Esophagus muscularis mucosa (tissue), 4 donors: ENCODE results near the gene PRKCH. TPM values are rescaled to one million over a fixed set of nuclear protein-coding genes. Genes with fewer than 3 reads are reported as not detected.

Experiments used
- DNase-seq: peaks from one replicate; pipeline ENCODE4 v3.0.0-alpha.2; 2017; ENCODE audit errors: extremely low spot score
- H3K27ac ChIP-seq, 4 donors: fragments of 200-600 bp; sonication (generic); replicated peaks in 1 of 4; 1 replicate in 3 of 4; 2 replicates in 1 of 4; pipeline ENCODE4 v1.5.1; 2016 to 2019; ENCODE audit warnings: mild to moderate bottlenecking in 1 of 4
- H3K27me3 ChIP-seq, 4 donors: fragments of 200-600 bp; sonication (generic); one replicate each; pipeline versions ENCODE4 v1.5.1 to v1.6.0; 2016 to 2019
- H3K36me3 ChIP-seq, 4 donors: fragments of 200-600 bp; sonication (generic); one replicate each; pipeline ENCODE4 v1.5.1; 2016 to 2019
- H3K4me1 ChIP-seq, 4 donors: fragments of 200-600 bp; sonication (generic); one replicate each; pipeline ENCODE4 v1.5.1; 2016 to 2019
- H3K4me3 ChIP-seq, 4 donors: fragments of 200-600 bp; sonication (generic); 1 replicate in 2 of 4; 2 replicates in 2 of 4; pipeline ENCODE4 v1.5.1; 2016 to 2019; ENCODE audit warnings: mild to moderate bottlenecking in 4 of 4, moderate library complexity in 1 of 4
- H3K9me3 ChIP-seq, 4 donors: fragments of 200-600 bp; sonication (generic); 1 replicate in 3 of 4; 2 replicates in 1 of 4; pipeline ENCODE4 v1.5.1; 2016 to 2019
- CTCF ChIP-seq, 3 experiments: fragments of 200-600 bp in 2 of 3; fragments of 450-650 bp in 1 of 3; sonication (generic) in 2 of 3; IDR thresholded peaks; one replicate each; pipeline ENCODE4 v1.5.1; 2017 to 2019; ENCODE audit warnings: antibody characterized with exemption in 3 of 3, mild to moderate bottlenecking in 2 of 3, moderate library complexity in 1 of 3
- EP300 ChIP-seq: sonication (generic); formaldehyde crosslinking; IDR thresholded peaks from one replicate; pipeline ENCODE4 v1.6.1; 2017; ENCODE audit warnings: antibody characterized with exemption
- POLR2A ChIP-seq: fragments of 450-650 bp; IDR thresholded peaks from one replicate; pipeline ENCODE4 v1.6.1; 2017; ENCODE audit warnings: antibody characterized with exemption, moderate library complexity, mild to moderate bottlenecking, low read depth
- POLR2AphosphoS5 ChIP-seq, 2 donors: sonication (generic); formaldehyde crosslinking; IDR thresholded peaks; one replicate each; pipeline ENCODE4 v1.6.1; 2017; ENCODE audit warnings: antibody characterized with exemption in 2 of 2
- WGBS: methylation state at CpG from one replicate; pipeline ENCODE4 v1.1.5; 2018; 5-methylcytosine and 5-hydroxymethylcytosine counted together
- intact Hi-C: fragments of 100-400 bp; cut with DNase I; formaldehyde crosslinking; loops from one replicate; pipeline ENCODE4 v1.15.1; 2023
- total RNA-seq, 4 donors: library from RNA; depleted of rRNA; stranded (reverse); fragments of >200 nt; gene quantifications; one replicate each; pipeline versions ENCODE4 v1.1.0 to v1.2.1, GENCODE V29; 2016

PRKCH gene
- total RNA-seq, 4 donors from 2014 or later = 13.3 to 67.6 (median 32.2) TPM

DNA sequence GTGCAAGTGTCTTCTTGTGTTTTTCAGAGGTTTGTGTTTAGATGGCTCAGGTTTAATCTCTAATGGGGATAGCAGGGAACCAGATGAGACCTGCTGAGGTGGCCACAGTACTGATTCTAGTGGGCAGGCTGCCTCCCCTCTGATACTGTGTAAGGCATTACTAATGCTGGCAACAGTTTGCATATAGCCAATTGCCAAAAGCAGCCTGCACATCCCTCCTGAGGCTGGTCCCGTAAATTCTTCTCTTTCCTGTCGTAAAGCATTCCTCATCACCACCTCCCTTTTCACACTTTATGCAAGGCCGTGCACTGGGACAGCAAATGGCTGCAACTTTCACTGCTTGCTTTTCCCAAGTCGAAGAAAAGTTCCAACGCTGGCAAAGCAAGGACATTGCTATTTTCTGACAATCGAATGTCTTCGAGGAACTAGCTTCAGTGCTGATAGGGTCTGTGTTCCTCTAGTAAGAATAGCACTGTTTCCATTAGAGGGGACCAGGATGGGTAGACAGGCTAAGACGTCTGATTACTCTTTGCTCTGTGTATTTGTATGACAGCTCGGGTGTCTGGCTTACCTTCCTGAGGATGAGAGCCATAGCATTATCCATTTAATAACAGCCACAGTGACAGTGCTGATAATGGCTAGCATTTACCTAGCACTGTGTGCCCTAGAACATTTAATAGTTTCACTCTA lies 195.7 kb downstream of the PRKCH start:
- Histone ChIP-seq H3K27me3 (no peaks in the 10 kb centered on the region), H3K9me3 (no peaks in the 10 kb centered on the region), H3K36me3 (no peaks in the 10 kb centered on the region), H3K27ac (peak overlapping the region in 2 of 4 donors; percentile 10 to 16), H3K4me1 (peaks cover 37 to 41% (median 38%) of the 10 kb centered on the region in 4 donors), H3K4me3 (no peak overlapping the region)
- TF ChIP-seq POLR2AphosphoS5 (IDR thresholded peaks at IDR 0.05) (no peak), POLR2A (no peak), CTCF (IDR thresholded peaks at IDR 0.05) (no peak), EP300 (no peak)
- intact Hi-C loops = no loop called here
- 82% methylated on average over 9 of the region's 9 CpGs for WGBS
- no peak for DNase-seq

DNA sequence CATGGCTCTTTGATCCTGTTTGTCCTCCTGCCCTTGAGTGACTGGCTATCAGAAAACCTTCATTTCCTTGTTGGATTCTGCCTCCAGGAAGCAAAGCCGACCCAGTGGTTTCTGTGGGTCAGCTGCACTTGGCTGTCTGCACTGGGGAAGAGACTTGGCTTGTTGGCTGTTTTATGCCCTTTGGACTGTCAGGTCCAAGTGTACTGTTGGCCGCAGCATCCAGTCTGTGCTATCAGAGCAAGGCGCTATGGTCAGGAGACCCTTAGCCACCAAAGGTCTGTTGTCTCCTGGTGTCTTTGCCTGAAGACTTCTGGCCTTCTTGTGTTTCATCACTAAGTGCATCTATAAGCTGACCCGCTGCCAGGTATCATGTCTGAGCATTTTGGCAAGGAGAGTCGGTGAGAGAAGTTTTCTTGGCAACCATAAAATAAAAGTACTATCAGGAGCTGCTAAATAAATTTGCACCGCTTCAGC lies 196.6 kb downstream of the PRKCH start:
- Histone ChIP-seq H3K9me3 (no peaks in the 10 kb centered on the region), H3K4me1 (peaks cover 31 to 37% (median 35%) of the 10 kb centered on the region in 4 donors), H3K4me3 (no peak overlapping the region), H3K27ac (peak overlapping the region in 1 of 4 donors; percentile 24), H3K36me3 (no peaks in the 10 kb centered on the region), H3K27me3 (no peaks in the 10 kb centered on the region)
- DNase-seq = no peak
- 45% methylated on average over 6 of the region's 6 CpGs for WGBS
- intact Hi-C loops = no loop called here
- no peak for TF ChIP-seq EP300
- no peak for TF ChIP-seq POLR2A
- TF ChIP-seq POLR2AphosphoS5 (IDR thresholded peaks at IDR 0.05) = no peak
- TF ChIP-seq CTCF (IDR thresholded peaks at IDR 0.05) = no peak

DNA sequence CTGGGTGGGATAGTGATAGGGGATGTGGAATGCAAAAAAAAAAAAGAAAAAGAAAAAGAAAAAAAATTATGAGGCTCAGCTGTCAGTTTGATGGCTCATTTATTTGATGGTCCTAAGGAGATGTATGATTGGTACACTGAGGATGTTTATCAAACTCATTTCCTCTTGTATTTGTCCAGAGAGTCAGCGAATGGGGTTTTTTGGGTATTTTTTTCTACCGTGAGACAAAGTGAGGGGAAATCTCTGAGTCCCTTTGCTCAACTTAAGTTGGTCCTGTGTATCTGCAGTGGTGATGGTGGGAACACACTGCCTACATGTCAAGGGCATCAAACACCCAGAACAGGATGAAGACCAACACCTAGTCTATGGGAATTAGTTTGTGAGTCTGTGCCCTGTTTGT lies 197.0 kb downstream of the PRKCH start:
- H3K36me3 ChIP-seq = no peaks in the 10 kb centered on the region
- peaks cover 31 to 41% (median 35%) of the 10 kb centered on the region in 4 donors for H3K4me1 ChIP-seq
- H3K9me3 ChIP-seq = no peaks in the 10 kb centered on the region
- no peak overlapping the region for H3K27ac ChIP-seq
- DNase-seq = no peak
- H3K27me3 ChIP-seq = no peaks in the 10 kb centered on the region
- intact Hi-C loops = no loop called here
- no peak overlapping the region for H3K4me3 ChIP-seq
- no peak for TF ChIP-seq POLR2AphosphoS5 (IDR thresholded peaks at IDR 0.05)
- no peak for TF ChIP-seq CTCF (IDR thresholded peaks at IDR 0.05)
- no peak for TF ChIP-seq POLR2A
- WGBS = 70% methylated on average over 2 of the region's 2 CpGs

DNA sequence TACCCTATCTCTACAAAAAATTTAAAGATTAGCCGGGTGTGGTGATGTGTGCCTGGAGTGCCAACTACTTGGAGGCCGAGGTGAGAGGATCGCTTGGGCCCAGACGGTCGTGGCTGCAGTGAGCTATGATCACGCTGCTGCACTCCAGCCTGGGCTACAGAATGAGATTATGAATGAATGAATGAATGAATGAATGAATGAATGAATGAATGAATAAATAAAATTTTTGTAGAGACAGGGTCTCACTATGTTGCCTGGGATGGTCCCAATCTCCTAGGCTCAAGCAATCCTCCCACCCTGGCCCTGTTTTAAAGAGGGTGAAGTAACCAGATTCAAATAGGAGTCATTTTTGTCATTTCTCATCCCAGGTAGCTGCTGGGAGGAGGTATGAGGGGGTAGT lies 197.7 kb downstream of the PRKCH start:
- no peaks in the 10 kb centered on the region for H3K9me3 ChIP-seq
- no peak for DNase-seq
- H3K36me3 ChIP-seq = no peaks in the 10 kb centered on the region
- peaks cover 34 to 48% (median 41%) of the 10 kb centered on the region in 4 donors for H3K4me1 ChIP-seq
- no peaks in the 10 kb centered on the region for H3K27me3 ChIP-seq
- intact Hi-C loops = no loop called here
- WGBS = 93% methylated on average over 6 of the region's 6 CpGs
- no peak overlapping the region for H3K27ac ChIP-seq
- TF ChIP-seq POLR2AphosphoS5 (IDR thresholded peaks at IDR 0.05) (no peak), CTCF (IDR thresholded peaks at IDR 0.05) (no peak), POLR2A (no peak), EP300 (no peak)
- no peak overlapping the region for H3K4me3 ChIP-seq

GRCh38 chr14:61519735-61520134 lies 198.4 kb downstream of the PRKCH start:
- intact Hi-C loops = no loop called here
- Histone ChIP-seq H3K36me3 (no peaks in the 10 kb centered on the region), H3K27ac (no peak overlapping the region), H3K27me3 (no peaks in the 10 kb centered on the region), H3K4me3 (no peak overlapping the region), H3K4me1 (peaks cover 34 to 54% (median 44%) of the 10 kb centered on the region in 4 donors), H3K9me3 (no peaks in the 10 kb centered on the region)
- whole genome bisulfite sequencing = 93% methylated on average over 1 of the region's 1 CpG
- no peak for TF ChIP-seq CTCF (IDR thresholded peaks at IDR 0.05)
- no peak for TF ChIP-seq EP300
- TF ChIP-seq POLR2A = no peak
- no peak for TF ChIP-seq POLR2AphosphoS5 (IDR thresholded peaks at IDR 0.05)
- DNase-seq = no peak
